ENCODE results near the gene CSNK1D.
A peak's percentile ranks its signal among the peaks of the same experiment; 100 is the strongest.
"Not testable (repeated sequence)": the region's sequence is repeated elsewhere in the genome, so short reads cannot be mapped to it uniquely, and the experiment has no call there.

Gene CSNK1D

DNA sequence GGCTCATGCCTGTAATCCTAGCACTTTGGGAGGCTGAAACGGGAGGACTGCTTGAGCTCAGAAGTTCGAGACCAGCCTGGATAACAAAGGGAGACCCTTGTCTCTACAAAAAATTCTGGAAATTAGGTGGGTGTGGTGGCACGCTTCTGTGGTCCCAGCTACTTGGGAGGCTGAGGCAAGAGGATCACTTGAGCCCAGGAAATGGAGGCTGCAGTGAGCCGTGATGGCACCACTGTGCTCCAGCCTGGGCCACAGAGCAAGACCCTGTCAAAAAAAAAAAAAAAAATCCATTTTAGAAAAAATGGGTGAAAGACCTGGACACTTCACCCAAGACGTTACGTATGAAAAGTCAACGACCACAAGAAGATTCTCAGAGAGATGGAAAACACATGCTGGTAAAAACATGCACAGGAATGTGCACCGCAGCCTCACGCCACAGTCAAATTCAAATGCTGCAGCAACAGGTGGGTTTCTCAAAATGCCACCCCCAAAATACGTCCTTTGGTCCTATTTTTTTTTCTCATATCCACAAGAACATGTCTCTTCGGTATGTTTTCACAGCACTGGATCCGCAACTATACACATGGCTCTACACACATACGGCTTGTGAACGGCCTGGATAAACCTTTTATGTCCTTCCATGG, 17.1 kb downstream of the CSNK1D start:
- Mint-ChIP-seq H3K9me3 (peaks cover 6 to 7% of the 10 kb centered on the region in 2 donors), H3K4me3 (no peak overlapping the region), H3K27me3 (no peaks in the 10 kb centered on the region), H3K4me1 (peaks cover 31% of the 10 kb centered on the region), H3K27ac (peak overlapping the region in 1 of 2 donors; percentile 67)
- no peak for DNase-seq
- ATAC-seq: no peak

DNA sequence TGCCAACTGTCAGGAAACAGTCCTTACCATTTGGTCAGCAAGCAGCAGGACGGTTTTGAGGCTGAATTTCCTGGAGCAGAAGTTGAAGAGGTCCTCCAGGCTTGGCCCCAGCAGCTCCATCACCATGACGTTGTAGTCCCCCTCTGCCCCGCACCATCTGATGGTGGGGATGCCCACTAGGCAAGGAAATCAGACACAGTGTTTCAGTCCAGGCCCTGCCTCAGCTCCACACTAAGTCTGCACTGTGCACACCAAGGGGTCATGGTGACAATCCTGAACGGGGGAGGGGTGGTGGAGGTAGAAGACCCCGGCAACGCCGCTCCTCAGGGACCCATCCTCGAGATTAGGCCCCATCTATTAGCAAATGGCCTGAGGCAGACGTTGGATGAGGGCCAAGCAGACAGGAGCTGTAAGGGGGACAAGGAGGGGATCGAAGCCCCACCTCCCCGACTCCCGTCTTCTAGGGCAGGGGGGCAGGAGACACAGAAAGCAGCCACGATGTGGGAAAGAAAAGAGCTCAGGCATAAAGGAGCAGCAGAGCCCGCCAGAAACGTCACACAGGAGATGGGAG, 18.0 kb downstream of the CSNK1D start:
- H3K4me1 Mint-ChIP-seq: peaks cover 23% of the 10 kb centered on the region
- H3K9me3 Mint-ChIP-seq: peaks cover 6 to 7% of the 10 kb centered on the region in 2 donors
- DNase-seq: no peak
- H3K27ac Mint-ChIP-seq: peak overlapping the region in 1 of 2 donors; percentile 90
- H3K27me3 Mint-ChIP-seq: no peaks in the 10 kb centered on the region
- H3K4me3 Mint-ChIP-seq: no peak overlapping the region
- no peak for ATAC-seq

DNA sequence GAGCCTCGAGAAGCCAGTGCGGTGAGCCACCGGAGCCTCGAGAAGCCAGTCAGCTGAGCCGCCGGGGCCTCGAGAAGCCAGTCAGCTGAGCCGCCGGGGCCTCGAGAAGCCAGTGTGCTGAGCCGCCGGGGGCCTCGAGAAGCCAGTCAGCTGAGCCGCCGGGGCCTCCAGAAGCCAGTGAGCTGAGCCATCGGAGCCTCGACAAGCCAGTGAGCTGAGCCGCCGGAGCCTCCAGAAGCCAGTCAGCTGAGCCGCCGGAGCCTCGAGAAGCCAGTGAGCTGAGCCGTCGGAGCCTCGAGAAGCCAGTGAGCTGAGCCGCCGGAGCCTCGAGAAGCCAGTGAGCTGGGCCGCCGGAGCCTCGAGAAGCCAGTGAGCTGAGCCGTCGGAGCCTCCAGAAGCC, 18.8 kb downstream of the CSNK1D start:
- not testable (repeated sequence) for H3K9me3 Mint-ChIP-seq, DNase-seq, H3K27me3 Mint-ChIP-seq, ATAC-seq, H3K4me3 Mint-ChIP-seq, H3K27ac Mint-ChIP-seq
- H3K4me1 Mint-ChIP-seq: peaks cover 17% of the 10 kb centered on the region

DNA sequence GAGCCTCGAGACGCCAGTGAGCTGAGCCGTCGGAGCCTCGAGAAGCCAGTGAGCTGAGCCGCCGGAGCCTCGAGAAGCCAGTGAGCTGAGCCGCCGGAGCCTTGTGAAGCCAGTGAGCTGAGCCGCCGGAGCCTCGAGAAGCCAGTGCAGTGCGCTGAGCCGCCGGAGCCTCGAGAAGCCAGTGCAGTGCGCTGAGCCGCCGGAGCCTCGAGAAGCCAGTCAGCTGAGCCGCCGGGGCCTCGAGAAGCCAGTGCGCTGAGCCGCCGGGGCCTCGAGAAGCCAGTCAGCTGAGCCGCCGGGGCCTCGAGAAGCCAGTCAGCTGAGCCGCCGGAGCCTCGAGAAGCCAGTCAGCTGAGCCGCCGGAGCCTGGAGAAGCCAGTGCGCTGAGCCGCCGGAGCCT, 19.4 kb downstream of the CSNK1D start:
- H3K4me3 Mint-ChIP-seq, H3K9me3 Mint-ChIP-seq, H3K27me3 Mint-ChIP-seq, H3K27ac Mint-ChIP-seq, ATAC-seq, DNase-seq: not testable (repeated sequence)
- peaks cover 17% of the 10 kb centered on the region for H3K4me1 Mint-ChIP-seq

DNA sequence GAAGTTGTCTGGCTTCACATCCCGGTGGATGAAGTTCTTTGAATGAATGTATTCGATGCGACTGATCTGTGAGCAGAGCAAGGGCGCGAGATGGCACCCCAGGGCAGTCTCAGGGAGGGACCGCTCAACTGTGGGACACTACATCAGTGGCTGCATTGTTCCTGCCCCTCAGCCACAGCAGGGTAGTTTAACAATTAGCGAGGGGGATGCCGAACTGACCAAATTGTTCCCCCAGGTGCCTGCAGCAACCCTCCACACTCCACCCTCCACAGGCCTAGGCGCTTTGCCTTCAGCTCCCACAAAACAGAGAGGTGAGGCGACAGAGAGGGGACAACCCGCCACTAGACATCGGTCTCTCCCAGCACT, 20.3 kb downstream of the CSNK1D start:
- ATAC-seq (no peak), DNase-seq (no peak)
- Mint-ChIP-seq H3K27me3 (no peaks in the 10 kb centered on the region), H3K4me1 (peaks cover 18% of the 10 kb centered on the region), H3K27ac (no peak overlapping the region), H3K9me3 (peaks cover 6 to 7% of the 10 kb centered on the region in 2 donors), H3K4me3 (no peak overlapping the region)

DNA sequence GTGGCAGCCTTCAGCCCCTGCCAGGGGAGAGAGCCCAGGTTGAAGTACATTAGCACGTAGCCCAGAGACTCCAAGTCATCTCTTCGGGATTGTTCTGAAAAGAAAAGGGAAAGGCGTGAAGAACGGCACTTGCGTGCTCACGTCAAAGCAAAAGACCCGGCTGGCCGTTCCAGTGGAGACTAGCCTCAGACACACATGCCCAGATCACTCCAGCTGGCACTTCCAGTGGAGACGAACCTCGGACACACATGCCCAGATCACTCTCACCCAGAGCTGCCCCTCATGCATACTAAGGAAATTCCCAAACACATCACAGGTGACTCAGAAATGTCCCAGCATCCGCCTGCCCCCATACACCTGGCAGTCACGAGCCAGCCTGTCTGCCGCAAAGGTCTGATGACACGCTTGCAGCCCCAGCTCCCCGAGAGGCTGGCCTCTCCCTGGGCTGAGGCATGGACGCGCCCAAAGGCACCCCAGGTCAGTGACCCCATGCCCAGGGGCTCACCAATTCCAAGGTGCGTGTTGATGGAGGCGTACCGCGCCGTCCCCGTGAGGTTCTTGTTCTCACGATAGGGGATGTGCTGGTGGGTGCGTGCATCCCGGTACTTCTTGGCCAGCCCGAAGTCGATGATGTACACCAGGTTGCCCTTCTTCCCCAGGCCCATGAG, 20.9 kb downstream of the CSNK1D start:
- Mint-ChIP-seq H3K9me3 (peaks cover 6 to 7% of the 10 kb centered on the region in 2 donors), H3K4me3 (no peak overlapping the region), H3K4me1 (peaks cover 20% of the 10 kb centered on the region), H3K27me3 (no peaks in the 10 kb centered on the region), H3K27ac (peak overlapping the region in 1 of 2 donors; percentile 91)
- no peak for DNase-seq
- no peak for ATAC-seq

DNA sequence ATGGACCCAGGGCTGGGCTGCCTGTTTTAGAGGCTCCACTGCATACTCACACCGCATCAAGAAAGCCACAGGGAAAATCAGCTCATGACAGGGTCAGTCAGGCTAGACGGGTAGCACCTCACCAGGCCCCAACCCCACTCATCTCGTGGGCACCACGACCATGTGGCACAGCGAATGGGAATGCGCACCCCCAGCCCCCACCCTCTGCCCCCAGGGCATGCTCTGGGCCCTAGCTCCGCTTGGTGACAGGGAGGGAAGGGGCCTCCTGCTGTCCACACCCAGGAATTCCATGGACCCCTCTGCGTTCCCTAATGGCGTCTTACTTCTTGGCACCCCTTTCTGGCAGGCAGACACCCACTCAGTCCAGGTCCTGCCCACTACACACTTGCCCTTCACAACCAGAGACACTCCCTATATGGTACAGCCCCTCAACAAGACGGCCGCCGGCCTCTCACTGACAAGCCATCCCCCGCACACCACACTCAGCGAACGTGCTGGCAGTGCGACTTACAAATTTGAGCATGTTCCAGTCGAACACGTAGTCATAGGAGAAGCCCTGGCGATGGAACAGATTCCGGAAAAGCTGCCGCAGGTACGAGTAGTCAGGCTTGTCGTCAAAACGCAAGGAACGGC, 22.5 kb downstream of the CSNK1D start:
- Mint-ChIP-seq H3K27ac (peak overlapping the region in 1 of 2 donors; percentile 42), H3K4me1 (peaks cover 30% of the 10 kb centered on the region), H3K9me3 (peaks cover 5 to 6% of the 10 kb centered on the region in 2 donors), H3K27me3 (no peaks in the 10 kb centered on the region), H3K4me3 (no peak overlapping the region)
- DNase-seq: no peak
- no peak for ATAC-seq

DNA sequence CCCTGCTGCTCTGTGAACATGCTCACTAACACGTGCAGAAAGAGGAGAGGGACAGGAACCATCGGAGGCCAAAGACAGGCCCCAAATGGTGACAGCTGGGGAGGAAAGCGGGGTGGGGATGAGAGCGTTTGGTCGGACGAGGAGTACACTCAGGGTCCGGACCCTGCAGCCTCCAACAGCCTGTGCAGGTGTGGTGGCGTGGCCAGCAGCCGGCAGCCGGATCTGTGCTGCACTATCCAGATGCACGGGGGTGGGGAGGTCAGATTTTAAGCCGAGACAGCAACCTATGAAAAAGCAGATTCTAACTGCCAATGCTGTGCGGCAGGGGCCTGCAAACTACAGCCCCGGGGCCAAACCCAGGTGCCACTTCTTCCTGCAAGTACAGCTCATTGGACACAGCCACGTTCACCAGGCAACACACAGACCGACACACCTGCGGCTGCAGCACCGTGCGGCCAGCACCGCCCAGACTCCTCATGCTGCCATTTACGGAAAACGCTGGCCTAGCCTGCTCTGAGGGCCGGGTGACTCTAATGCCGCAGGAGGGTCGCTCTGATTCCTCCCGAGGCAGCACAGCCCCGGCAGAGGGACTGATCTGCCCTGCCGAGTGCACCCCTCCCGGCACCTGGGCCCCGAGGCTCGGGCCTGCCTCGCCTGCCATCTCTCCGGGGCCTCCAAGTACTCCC, 23.5 kb downstream of the CSNK1D start:
- Mint-ChIP-seq H3K4me3 (no peak overlapping the region), H3K9me3 (no peaks in the 10 kb centered on the region), H3K4me1 (peaks cover 36% of the 10 kb centered on the region), H3K27ac (peak overlapping the region in 1 of 2 donors; percentile 65), H3K27me3 (no peaks in the 10 kb centered on the region)
- no peak for DNase-seq
- ATAC-seq: no peak

DNA sequence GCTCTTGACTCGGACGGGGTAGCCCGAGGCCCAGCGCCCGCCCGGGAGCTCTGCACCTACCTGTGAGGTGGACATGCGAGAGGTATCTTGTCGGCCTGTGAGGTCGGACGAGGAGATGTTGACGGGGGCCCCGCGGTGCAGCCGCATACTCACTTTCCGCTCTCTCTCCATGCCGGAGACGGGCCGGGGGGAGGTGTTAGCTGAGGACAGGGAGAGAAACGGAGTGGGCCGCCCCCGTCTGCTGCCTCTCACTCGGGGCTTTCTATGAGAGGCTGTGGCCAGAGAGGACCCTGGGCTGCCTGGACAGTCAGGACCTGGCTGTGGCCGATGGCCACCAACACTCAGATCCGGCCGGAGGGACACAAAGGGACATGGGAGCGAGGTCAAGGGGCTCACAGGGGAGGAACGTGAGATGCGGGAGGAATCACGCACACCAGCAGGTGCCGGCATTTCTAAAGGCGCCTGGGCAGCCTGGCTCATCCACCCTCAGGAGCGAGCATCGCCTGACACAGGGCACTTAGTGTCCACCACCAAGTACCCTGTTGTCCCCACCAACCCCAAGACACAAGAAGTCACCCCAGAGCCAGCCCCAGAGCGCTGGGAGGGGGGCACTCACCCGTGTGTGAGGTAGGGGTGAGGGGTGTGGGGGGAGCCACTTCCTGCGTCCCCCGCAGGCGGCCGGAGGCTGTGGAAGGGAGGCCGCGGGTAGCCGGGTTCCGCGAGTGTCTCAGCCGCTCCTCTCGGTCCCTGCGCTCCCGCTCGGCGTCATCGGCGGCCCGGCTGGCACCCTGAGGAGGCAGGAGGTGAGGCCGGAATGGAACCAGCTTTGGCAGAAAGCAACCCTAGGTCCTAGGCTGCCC, 24.5 kb downstream of the CSNK1D start:
- no peak overlapping the region for H3K4me3 Mint-ChIP-seq
- ATAC-seq (no peak), DNase-seq (no peak)
- no peaks in the 10 kb centered on the region for H3K9me3 Mint-ChIP-seq
- peaks cover 46% of the 10 kb centered on the region for H3K4me1 Mint-ChIP-seq
- peak overlapping the region in 1 of 2 donors; percentile 65 for H3K27ac Mint-ChIP-seq
- no peaks in the 10 kb centered on the region for H3K27me3 Mint-ChIP-seq

DNA sequence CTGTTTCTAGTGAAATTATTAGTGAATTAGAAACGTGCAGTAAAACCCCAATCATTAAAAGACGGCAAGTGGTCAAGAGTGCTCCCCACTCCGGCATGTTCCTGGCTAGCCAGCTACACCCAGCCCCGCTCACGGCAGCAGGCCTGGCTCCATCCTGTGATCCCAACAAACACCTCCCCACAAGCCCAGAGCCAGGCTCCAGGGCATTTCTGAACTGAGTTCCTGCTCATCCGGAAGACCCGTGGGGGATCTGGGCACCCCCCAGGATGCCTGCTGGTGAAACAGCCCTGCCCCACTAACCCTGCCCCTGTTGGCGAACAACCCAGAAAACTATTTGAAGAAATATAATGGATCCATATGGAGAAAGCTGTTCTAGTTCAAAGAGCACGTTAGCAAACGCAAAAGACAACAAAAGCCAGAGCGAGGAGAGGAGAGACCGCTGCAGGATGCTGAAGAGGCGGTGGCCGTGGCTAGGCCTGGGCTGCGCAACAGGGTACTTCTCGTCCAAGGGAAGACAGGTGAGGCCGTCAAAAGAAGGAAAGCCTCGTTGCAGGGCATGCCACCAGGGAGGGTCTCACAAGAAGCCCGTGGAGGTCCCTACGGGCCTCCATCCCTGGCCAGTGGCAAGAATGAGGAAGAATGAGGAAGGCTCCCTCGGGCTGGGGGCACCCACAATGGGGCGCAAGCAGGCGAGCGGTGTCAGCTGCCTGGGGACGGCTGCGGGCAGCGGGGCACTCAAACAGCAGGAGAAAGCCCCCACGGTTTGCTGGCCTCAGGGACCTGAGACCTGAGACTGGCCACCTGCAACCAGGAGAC, 25.4 kb downstream of the CSNK1D start:
- no peaks in the 10 kb centered on the region for H3K27me3 Mint-ChIP-seq
- no peak overlapping the region for H3K4me3 Mint-ChIP-seq
- no peaks in the 10 kb centered on the region for H3K9me3 Mint-ChIP-seq
- H3K27ac Mint-ChIP-seq: peak overlapping the region in 1 of 2 donors; percentile 88
- ATAC-seq (no peak), DNase-seq (no peak)
- H3K4me1 Mint-ChIP-seq: peaks cover 53% of the 10 kb centered on the region

DNA sequence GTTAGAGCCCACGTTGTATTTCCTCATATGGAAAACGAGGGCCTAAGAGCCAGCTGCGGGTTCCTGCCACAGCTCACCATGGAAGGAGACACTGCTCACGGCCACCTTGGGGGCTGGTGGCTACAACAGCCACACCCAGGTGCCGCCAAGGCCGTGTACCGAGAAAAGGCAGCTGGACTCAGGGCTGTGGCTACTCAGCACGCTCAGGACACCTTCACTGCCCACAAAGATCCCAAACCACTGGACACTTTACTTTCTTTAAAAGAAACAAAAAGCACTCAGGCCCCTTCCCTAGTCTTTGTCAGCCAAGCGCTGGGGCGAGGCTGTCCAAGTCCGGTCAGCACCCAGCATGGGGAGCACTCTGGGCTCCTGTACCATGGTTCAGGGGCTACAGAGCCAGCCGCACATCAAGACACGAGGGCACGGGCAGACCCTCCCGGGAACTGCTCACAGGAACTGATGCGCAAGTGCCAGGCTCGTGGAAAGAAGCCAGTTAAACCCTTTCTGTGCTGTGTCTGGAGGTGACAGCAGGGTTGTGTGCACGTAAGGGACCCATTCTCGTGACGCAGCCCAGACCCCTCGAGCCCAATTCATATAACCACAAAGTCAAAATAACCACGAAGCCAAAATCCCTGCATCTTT, 26.2 kb downstream of the CSNK1D start:
- Mint-ChIP-seq H3K4me3 (no peak overlapping the region), H3K4me1 (peaks cover 61% of the 10 kb centered on the region), H3K27ac (peak overlapping the region; percentile 57 to 81), H3K9me3 (no peaks in the 10 kb centered on the region), H3K27me3 (no peaks in the 10 kb centered on the region)
- ATAC-seq (no peak), DNase-seq (no peak)

DNA sequence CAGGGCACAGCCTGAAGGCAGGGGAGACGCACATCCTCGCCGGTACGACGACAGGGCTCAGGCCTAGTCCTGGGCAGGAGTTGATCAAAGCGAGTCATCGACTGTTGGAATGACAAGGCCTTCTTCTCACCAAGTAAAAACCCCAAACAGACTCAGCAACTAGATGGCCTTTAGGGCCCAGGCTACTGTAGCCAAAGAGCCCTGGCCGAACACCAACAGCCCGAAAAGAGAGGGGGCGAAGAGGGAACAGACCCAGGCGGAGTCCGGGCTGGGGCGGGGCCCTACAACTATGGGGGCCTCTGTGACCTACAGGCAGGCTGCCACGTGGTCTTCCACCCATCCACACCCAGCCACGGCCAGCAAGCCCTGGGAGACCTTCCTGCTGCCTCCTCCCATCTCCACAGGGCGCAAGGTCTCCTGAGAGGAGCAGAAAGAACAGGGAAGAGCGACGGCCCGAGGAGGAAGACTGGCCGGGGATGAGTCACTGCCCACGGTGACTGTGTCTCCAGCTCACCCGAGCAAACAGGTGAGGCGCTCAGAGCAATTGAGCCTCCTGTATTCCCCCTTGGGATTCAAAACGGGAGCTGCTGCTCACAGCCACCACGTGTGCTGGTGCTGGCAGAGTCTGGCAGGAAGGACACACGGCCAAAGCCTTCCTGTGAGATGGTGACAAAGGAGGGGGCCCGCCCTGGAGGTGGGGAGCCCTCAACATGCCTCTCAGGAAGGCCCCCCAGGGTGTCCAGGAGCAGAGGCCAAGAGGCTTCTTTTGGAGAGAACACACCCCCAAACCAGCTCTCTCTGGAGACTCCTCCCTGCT, 26.9 kb downstream of the CSNK1D start:
- Mint-ChIP-seq H3K27me3 (no peaks in the 10 kb centered on the region), H3K4me1 (peaks cover 68% of the 10 kb centered on the region), H3K9me3 (no peaks in the 10 kb centered on the region), H3K27ac (peak overlapping the region in 1 of 2 donors; percentile 81), H3K4me3 (no peak overlapping the region)
- ATAC-seq: no peak
- no peak for DNase-seq

DNA sequence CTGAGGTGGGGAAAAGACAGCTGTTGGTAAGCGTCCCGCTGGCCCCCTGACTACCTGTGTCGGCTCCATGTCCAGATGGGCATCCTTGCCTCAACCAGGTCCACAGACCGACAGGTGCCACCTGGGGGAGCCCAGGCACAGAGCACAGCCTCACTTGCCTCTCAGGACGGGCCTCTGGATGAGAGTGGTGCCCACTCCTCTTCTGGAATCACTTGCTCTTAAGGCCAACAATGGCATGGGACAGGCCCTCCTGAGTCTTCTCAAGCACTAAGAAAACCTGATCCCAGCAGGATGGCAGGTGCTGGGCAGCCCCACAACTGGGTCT, 27.5 kb downstream of the CSNK1D start:
- no peak overlapping the region for H3K4me3 Mint-ChIP-seq
- peaks cover 74% of the 10 kb centered on the region for H3K4me1 Mint-ChIP-seq
- no peak for ATAC-seq
- no peak for DNase-seq
- no peaks in the 10 kb centered on the region for H3K27me3 Mint-ChIP-seq
- no peaks in the 10 kb centered on the region for H3K9me3 Mint-ChIP-seq
- H3K27ac Mint-ChIP-seq: peak overlapping the region in 1 of 2 donors; percentile 81

Data from stimulated activated naive CD8-positive, alpha-beta T cell treated with anti-CD3 and anti-CD28 coated beads, Interleukin-15, amount 100 ng/mL, for 72 hours (primary cell).